WTC11 (cell line): ENCODE data around the gene PROP1.
"Not testable (repeated sequence)": the region's sequence is repeated elsewhere in the genome, so short reads cannot be mapped to it uniquely, and the experiment has no call there.

Source experiments
- RELA ChIP-seq: sonication (generic); formaldehyde crosslinking; IDR thresholded peaks from 2 replicates; pipeline ENCODE4 v1.8.1; 2022; ENCODE audit warnings: missing genetic modification reagents, mild to moderate bottlenecking, borderline replicate concordance
- SOX15 ChIP-seq: fragments of 250-450 bp; sonication (Bioruptor Pico); IDR thresholded peaks from 2 replicates; pipeline ENCODE4 v1.9.0; 2021; ENCODE audit warnings: mild to moderate bottlenecking
- TF ChIP-seq, protein P1 (sequence below): fragments of 200-600 bp; IDR thresholded peaks from 2 replicates; pipeline ENCODE4 v1.8.0; 2022; ENCODE audit warnings: antibody characterized with exemption
- TF ChIP-seq, protein P2 (sequence below): sonication (generic); formaldehyde crosslinking; IDR thresholded peaks from 2 replicates; pipeline ENCODE4 v1.8.1; 2022; ENCODE audit warnings: low read depth, mild to moderate bottlenecking, moderate library complexity, missing genetic modification reagents, borderline replicate concordance

DNA sequence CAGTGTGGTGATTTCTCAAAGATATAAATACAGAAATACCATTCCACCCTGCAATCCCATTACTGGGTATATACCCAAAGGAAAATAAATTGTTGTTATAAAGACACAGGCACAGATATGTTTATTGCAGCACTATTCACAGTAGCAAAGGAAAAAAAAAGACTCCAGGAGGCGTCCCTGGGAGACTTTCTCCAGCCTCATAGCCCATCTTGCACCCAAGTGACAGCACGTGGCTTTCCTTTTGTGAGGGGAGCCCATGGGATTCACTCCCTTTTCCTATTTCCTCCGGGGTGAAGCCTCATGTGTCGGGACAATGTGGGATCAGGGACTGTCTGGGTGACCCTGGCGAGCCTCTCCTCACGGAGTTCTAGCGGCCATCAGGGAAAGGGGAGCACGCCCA lies 18.4 kb downstream of the PROP1 start:
- TF ChIP-seq, protein P1, sequence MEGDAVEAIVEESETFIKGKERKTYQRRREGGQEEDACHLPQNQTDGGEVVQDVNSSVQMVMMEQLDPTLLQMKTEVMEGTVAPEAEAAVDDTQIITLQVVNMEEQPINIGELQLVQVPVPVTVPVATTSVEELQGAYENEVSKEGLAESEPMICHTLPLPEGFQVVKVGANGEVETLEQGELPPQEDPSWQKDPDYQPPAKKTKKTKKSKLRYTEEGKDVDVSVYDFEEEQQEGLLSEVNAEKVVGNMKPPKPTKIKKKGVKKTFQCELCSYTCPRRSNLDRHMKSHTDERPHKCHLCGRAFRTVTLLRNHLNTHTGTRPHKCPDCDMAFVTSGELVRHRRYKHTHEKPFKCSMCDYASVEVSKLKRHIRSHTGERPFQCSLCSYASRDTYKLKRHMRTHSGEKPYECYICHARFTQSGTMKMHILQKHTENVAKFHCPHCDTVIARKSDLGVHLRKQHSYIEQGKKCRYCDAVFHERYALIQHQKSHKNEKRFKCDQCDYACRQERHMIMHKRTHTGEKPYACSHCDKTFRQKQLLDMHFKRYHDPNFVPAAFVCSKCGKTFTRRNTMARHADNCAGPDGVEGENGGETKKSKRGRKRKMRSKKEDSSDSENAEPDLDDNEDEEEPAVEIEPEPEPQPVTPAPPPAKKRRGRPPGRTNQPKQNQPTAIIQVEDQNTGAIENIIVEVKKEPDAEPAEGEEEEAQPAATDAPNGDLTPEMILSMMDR, result not testable (repeated sequence)
- TF ChIP-seq SOX15 (CRISPR knock-in tag); RELA: not testable (repeated sequence)
- TF ChIP-seq, protein P2, sequence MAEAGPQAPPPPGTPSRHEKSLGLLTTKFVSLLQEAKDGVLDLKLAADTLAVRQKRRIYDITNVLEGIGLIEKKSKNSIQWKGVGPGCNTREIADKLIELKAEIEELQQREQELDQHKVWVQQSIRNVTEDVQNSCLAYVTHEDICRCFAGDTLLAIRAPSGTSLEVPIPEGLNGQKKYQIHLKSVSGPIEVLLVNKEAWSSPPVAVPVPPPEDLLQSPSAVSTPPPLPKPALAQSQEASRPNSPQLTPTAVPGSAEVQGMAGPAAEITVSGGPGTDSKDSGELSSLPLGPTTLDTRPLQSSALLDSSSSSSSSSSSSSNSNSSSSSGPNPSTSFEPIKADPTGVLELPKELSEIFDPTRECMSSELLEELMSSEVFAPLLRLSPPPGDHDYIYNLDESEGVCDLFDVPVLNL (CRISPR knock-in tag), result not testable (repeated sequence)
